HG03558 (cell line): ENCODE measurements around the gene PCSK7.

Experiments used
- ATAC-seq: cut with Tn5 transposase; IDR thresholded peaks from one replicate; pipeline ENCODE4 v1.9.1; 2021; ENCODE audit warnings: moderate number of reproducible peaks; ENCODE audit not compliant: unreplicated experiment; ENCODE audit errors: extremely low read depth

PCSK7 gene

DNA sequence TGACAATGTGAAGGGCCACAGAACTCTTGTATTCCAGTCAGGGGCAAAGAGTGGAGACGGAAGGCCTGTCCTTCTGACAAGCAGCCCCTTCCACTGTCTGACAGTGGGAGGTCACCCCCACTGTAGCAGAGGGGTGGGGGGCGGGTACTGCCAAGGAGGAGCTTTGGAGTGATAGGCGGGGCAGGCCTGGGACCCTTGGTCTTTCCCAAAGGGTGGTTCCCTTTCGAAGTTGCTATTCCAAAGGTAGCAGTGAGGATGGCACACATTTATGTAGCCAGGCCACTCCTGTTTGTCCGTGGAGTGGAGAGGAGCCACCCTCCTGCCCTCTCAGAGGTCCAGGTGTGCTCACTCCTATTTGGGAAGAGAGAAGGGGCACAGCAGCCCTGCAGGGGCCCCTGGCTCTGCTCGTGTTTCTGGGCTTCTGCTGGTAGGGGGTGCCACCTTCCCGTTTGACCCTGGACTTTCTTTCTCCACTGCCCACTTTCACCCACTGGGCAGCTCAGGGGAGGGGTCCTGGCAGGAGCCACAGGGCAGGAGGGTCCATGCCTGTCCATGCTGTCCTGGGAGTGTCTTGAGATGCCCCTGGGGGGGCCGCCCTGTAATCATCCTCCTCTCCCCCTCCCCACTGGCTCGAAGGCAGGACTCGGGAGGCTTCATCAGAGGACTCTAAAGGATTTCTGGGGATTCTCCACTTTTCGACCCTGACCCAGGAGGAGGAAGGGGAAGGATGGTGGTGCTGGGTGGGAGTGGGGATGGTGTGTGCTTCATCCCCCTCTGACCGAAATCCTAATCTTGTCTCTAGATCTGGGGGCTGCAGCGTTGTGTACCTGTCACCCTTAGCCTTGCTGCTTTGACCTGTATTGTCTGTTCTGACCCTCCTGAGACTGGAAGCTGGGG lies 31.7 kb downstream of the PCSK7 start:
- no peak for ATAC-seq

- no peak for ATAC-seq
Observed at GRCh38 chr11:117199053-117199915, 32.6 kb downstream of the PCSK7 start, which contains the start of gene TAGLN. Gene TAGLN (plus strand): TSS chr11:117199370. CDS start chr11:117203014, 3,644 bp downstream.

- no peak for ATAC-seq
Observed at GRCh38 chr11:117198613-117199012, 33.3 kb downstream of the PCSK7 start.

DNA sequence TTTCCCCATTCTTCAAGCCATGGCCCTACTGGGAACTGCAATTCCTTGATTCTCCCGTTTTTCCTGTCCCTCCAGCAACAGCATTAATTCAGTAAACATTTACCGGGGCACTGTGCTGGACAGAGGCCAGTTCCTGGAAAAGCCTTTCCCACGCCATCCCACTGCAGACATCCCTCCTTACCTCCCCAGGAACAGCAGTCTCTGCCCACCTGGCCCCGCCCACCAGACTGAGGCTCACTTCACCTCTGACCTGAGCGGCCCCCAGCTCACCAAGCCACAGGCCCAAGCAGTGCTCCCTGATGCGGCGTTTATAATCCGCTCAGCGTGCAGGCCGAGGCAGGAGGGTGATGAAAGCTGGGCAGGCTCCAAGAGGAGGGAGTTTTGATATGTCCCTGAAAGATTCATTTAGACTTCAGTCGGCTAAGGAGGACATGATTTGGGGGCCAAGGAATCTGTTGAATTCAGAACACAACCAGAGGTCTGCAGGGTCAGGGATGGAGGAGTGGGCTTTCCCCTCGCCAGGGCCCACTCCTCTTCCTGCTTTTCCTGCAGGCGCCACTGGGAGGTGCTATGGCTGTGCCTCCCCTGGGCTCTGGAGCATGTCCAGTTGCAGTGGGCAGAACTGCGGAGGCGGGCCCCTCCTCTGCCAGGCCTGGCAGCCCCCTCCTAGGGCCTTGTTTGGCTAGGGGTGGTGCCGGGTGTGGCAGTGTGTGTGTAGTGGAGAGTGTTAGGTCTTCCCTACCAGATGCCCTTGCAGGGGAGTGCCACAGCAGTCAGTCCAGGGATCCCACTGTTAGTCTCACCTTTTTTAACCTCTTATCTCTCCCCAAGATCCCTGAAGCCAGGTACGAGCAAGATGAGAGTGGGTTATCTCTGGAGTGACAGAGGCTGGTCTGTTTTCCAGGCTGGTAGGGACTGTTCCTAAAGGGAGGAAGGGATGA lies 34.1 kb downstream of the PCSK7 start:
- ATAC-seq = no peak

GRCh38 chr11:117197006-117197405 lies 34.9 kb downstream of the PCSK7 start:
- ATAC-seq = no peak

GRCh38 chr11:117195761-117196160 lies 36.1 kb downstream of the PCSK7 start:
- no peak for ATAC-seq

- ATAC-seq = no peak
Observed at GRCh38 chr11:117195258-117195657, 36.6 kb downstream of the PCSK7 start.

GRCh38 chr11:117194267-117194666 lies 37.6 kb downstream of the PCSK7 start:
- no peak for ATAC-seq

- ATAC-seq = no peak
Observed at GRCh38 chr11:117193130-117194020, 38.5 kb downstream of the PCSK7 start.

- ATAC-seq = no peak
Observed at GRCh38 chr11:117192401-117192875, 39.4 kb downstream of the PCSK7 start.

- ATAC-seq = no peak
Observed at GRCh38 chr11:117191680-117192400, 40.0 kb downstream of the PCSK7 start.

- no peak for ATAC-seq
Observed at GRCh38 chr11:117189941-117190544, 41.8 kb downstream of the PCSK7 start.

- ATAC-seq = no peak
Observed at GRCh38 chr11:117189191-117189940, 42.5 kb downstream of the PCSK7 start.

DNA sequence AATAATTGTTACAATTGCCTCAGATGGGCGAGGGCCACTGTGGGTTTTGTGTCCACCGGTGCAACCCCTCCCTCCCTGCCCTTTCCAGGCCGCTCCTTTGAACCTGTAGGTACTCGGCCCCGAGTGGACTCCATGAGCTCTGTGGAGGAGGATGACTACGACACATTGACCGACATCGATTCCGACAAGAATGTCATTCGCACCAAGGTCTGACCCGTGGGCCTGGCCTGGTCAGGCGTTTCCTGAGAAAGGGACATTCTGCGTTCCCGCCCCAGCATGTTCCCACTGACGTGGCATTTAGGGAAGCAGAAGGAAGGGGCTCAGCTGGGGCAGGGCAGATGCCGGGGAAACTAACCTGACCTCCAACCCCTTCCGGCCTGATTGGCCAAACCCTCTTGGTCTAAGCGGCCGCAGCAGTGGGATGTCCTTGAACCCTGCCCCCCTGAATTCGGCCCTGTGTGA lies 43.2 kb downstream of the PCSK7 start:
- no peak for ATAC-seq

DNA sequence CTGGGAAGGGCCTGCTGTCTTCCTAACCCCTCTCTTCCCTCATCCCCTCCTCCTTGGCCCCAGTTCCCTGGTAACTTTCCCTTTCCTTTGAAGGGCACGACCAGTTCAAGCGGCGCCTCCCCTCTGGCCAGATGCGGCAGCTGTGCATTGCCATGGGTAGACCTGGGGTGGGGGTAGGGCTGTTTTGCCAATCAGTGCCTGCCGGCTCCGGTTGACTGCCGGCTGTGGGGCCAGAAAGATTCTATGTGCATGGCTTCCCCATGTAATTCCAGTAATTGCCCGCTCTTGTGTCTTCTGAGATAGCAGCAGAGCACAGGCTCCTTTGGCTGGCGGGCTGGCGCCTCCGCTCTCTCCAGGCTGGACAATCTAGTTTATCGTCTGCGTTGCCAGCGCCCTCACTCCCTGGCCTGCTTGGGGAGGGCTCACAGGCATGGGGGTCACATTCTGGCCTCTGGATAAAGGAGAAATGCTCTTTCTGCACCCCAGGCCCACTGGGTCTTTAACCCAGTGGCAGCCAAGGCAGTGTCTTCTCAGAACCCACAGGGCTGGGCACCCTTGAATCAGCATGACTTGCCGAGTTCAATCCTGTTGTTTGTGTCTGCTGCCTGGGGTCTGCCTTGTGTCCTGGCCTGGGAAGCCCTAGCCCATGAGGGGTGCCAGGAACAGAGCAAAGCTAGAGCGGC lies 43.9 kb downstream of the PCSK7 start:
- no peak for ATAC-seq

GRCh38 chr11:117187428-117187798 lies 44.5 kb downstream of the PCSK7 start:
- no peak for ATAC-seq

DNA sequence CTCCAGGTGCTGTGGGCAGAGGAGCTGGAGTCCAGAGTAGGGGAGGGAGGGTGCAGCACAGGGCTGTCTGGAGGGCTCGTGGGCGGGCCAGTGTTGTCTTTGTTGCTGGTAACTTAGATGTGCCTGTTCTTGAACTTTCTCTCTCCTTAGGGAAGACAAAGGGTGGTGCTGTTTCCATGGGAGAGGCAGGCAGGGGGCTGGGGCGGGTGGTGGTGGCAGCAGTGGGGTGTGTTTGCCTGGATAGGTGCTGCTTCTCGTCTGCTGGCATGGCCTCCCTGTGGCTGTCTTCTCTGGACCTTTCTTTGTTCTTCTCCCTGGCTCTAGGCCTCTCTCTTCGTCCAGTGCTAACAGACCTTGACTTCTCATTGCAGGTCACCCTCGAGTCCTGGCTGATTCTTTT lies 44.9 kb downstream of the PCSK7 start:
- no peak for ATAC-seq
